Neuronal stem cell (in vitro differentiated cells): Measurements from ENCODE around the gene MYCN.
A peak's percentile ranks its signal among the peaks of the same experiment; 100 is the strongest.

Source experiments
- DNase-seq: peaks from one replicate; pipeline ENCODE4 v3.0.0-alpha.2; 2013; ENCODE audit warnings: low spot score
- H2AFZ ChIP-seq: one replicate; pipeline ENCODE4 v1.6.1; 2013; ENCODE audit warnings: mild to moderate bottlenecking, low read length, inconsistent platforms
- H2AK5ac ChIP-seq: 2 replicates; pipeline ENCODE4 v1.6.1; 2013; ENCODE audit warnings: low read depth, mild to moderate bottlenecking, inconsistent platforms, low read length, moderate library complexity, mixed read lengths
- H2BK120ac ChIP-seq: 2 replicates; pipeline ENCODE4 v1.6.1; 2013; ENCODE audit warnings: low read depth, mild to moderate bottlenecking, inconsistent platforms, low read length, moderate library complexity, mixed read lengths
- H2BK12ac ChIP-seq: one replicate; pipeline ENCODE4 v1.6.1; 2013; ENCODE audit warnings: low read length, inconsistent platforms
- H2BK15ac ChIP-seq: 2 replicates; pipeline ENCODE4 v1.6.1; 2013; ENCODE audit warnings: mild to moderate bottlenecking, low read length, inconsistent platforms, mixed read lengths
- H2BK5ac ChIP-seq: one replicate; pipeline ENCODE4 v1.6.1; 2013; ENCODE audit warnings: inconsistent platforms, mild to moderate bottlenecking, low read length, moderate library complexity
- H3K14ac ChIP-seq: one replicate; pipeline ENCODE4 v1.6.1; 2013; ENCODE audit warnings: low read length, inconsistent platforms
- H3K18ac ChIP-seq: 2 replicates; pipeline ENCODE4 v1.6.1; 2013; ENCODE audit warnings: low read length, inconsistent platforms
- H3K23ac ChIP-seq: 2 replicates; pipeline ENCODE4 v1.6.1; 2013; ENCODE audit warnings: low read depth, mild to moderate bottlenecking, mixed read lengths, low read length, inconsistent platforms; ENCODE audit not compliant: poor library complexity
- H3K27ac ChIP-seq: replicated peaks from 3 replicates; pipeline ENCODE4 v1.5.1; 2013; ENCODE audit warnings: low read length, inconsistent platforms
- H3K27me3 ChIP-seq, 3 experiments: 2 replicates each; pipeline ENCODE4 v1.6.1; 2013; ENCODE audit warnings: low read length in 3 of 3, mild to moderate bottlenecking in 2 of 3, inconsistent platforms in 1 of 3, low read depth in 1 of 3, mixed read lengths in 1 of 3, moderate library complexity in 1 of 3; ENCODE audit not compliant: control insufficient read depth in 3 of 3, insufficient read depth in 3 of 3
- H3K36me3 ChIP-seq, 2 donors: replicated peaks in 1 of 2; 2 replicates each; pipeline ENCODE4 v1.6.1; 2013; ENCODE audit warnings: low read length in 2 of 2; ENCODE audit not compliant: control insufficient read depth in 2 of 2, insufficient read depth in 2 of 2
- H3K4ac ChIP-seq: 2 replicates; pipeline ENCODE4 v1.6.1; 2013; ENCODE audit warnings: inconsistent platforms, mild to moderate bottlenecking, low read length, moderate library complexity
- H3K4me1 ChIP-seq, 2 donors: 1 replicate in 1 of 2; 2 replicates in 1 of 2; pipeline ENCODE4 v1.6.1; 2013; ENCODE audit warnings: low read length in 2 of 2, low read depth in 1 of 2; ENCODE audit not compliant: control insufficient read depth in 2 of 2, insufficient read depth in 1 of 2
- H3K4me2 ChIP-seq: one replicate; pipeline ENCODE4 v1.6.1; 2013; ENCODE audit warnings: mild to moderate bottlenecking, low read length, inconsistent platforms; ENCODE audit not compliant: insufficient read depth, poor library complexity, severe bottlenecking
- H3K4me3 ChIP-seq, 2 donors: 2 replicates each; pipeline ENCODE4 v1.5.1; 2013; ENCODE audit warnings: low read length in 2 of 2, mild to moderate bottlenecking in 2 of 2, inconsistent platforms in 1 of 2, moderate library complexity in 1 of 2
- H3K79me1 ChIP-seq: one replicate; pipeline ENCODE4 v1.6.1; 2013; ENCODE audit warnings: low read depth, mild to moderate bottlenecking, inconsistent platforms, low read length, moderate library complexity
- H3K9ac ChIP-seq: one replicate; pipeline ENCODE4 v1.6.1; 2013; ENCODE audit warnings: mild to moderate bottlenecking, low read depth, low read length, inconsistent platforms; ENCODE audit not compliant: poor library complexity
- H3K9me3 ChIP-seq, 2 donors: replicated peaks in 1 of 2; 2 replicates each; pipeline versions ENCODE3 to v1.6.1; 2013; ENCODE audit warnings: low read length in 2 of 2, mild to moderate bottlenecking in 2 of 2, inconsistent platforms in 1 of 2, low read depth in 1 of 2, mixed read lengths in 1 of 2, moderate library complexity in 1 of 2; ENCODE audit not compliant: control insufficient read depth in 2 of 2, insufficient read depth in 1 of 2
- H4K8ac ChIP-seq: one replicate; pipeline ENCODE4 v1.6.1; 2013; ENCODE audit warnings: low read depth, mild to moderate bottlenecking, inconsistent platforms, low read length, moderate library complexity
- H4K91ac ChIP-seq: one replicate; pipeline ENCODE4 v1.6.1; 2013; ENCODE audit warnings: low read length, low read depth, mild to moderate bottlenecking, inconsistent platforms; ENCODE audit not compliant: poor library complexity
- WGBS, 2 donors: extraction: QIAGEN DNeasy Blood & Tissue Kit; methylation state at CpG; one replicate each; pipeline ENCODE4 v1.1.7; 2013; ENCODE audit warnings: missing lambda C conversion rate in 2 of 2, mixed read lengths in 1 of 2; ENCODE audit not compliant: insufficient read length in 2 of 2, insufficient replicate concordance in 1 of 2; ENCODE audit errors: extremely low coverage in 2 of 2; 5-methylcytosine and 5-hydroxymethylcytosine counted together

MYCN gene

GRCh38 chr2:15971351-15971750, 31.0 kb downstream of the MYCN start:
- Histone ChIP-seq H2BK120ac (no peak overlapping the region), H3K79me1 (no peaks in the 10 kb centered on the region), H3K4me3 (no peak overlapping the region), H4K91ac (no peak overlapping the region), H3K27ac (no peak overlapping the region), H3K14ac (no peak overlapping the region), H3K4me2 (no peak overlapping the region), H3K27me3 (no peaks in the 10 kb centered on the region), H3K23ac (no peak overlapping the region), H2BK15ac (no peak overlapping the region), H3K18ac (peak overlapping the region; percentile 84), H3K36me3 (no peaks in the 10 kb centered on the region), H2BK12ac (no peak overlapping the region), H2AK5ac (peak overlapping the region; percentile 67), H2AFZ (peak overlapping the region; percentile 26), H3K9me3 (peaks cover 0 to 4% of the 10 kb centered on the region in 2 donors), H2BK5ac (no peak overlapping the region), H4K8ac (no peak overlapping the region), H3K9ac (no peak overlapping the region), H3K4me1 (peaks cover 5 to 28% of the 10 kb centered on the region in 2 donors), H3K4ac (no peak overlapping the region)
- DNase-seq: no peak
- no CpG with 5 or more reads among the region's 7 CpGs for WGBS, 2 donors

- Histone ChIP-seq H3K4me1 (peaks cover 7 to 28% of the 10 kb centered on the region in 2 donors), H4K91ac (no peak overlapping the region), H3K79me1 (no peaks in the 10 kb centered on the region), H3K27me3 (no peaks in the 10 kb centered on the region), H3K4me2 (no peak overlapping the region), H2BK5ac (no peak overlapping the region), H2AK5ac (peak overlapping the region; percentile 67), H4K8ac (no peak overlapping the region), H2BK120ac (no peak overlapping the region), H3K27ac (no peak overlapping the region), H2BK15ac (no peak overlapping the region), H3K18ac (no peak overlapping the region), H3K14ac (no peak overlapping the region), H2AFZ (no peak overlapping the region), H3K4ac (no peak overlapping the region), H2BK12ac (no peak overlapping the region), H3K36me3 (no peaks in the 10 kb centered on the region), H3K9ac (no peak overlapping the region), H3K23ac (no peak overlapping the region), H3K9me3 (peaks cover 0 to 4% of the 10 kb centered on the region in 2 donors), H3K4me3 (no peak overlapping the region)
- no CpG with 5 or more reads among the region's 7 CpGs for WGBS, 2 donors
- no peak for DNase-seq
These were observed 31.6 kb downstream of the MYCN start for GRCh38 chr2:15971831-15972522.

GRCh38 chr2:15973481-15974401, 33.4 kb downstream of the MYCN start:
- Histone ChIP-seq H2AFZ (peak overlapping the region; percentile 13), H3K9ac (no peak overlapping the region), H3K27ac (no peak overlapping the region), H4K91ac (no peak overlapping the region), H2BK5ac (no peak overlapping the region), H3K14ac (no peak overlapping the region), H3K18ac (no peak overlapping the region), H2BK15ac (no peak overlapping the region), H2BK120ac (no peak overlapping the region), H4K8ac (no peak overlapping the region), H3K4ac (no peak overlapping the region), H3K4me1 (peaks cover 5 to 19% of the 10 kb centered on the region in 2 donors), H3K9me3 (peaks cover 0 to 4% of the 10 kb centered on the region in 2 donors), H2AK5ac (no peak overlapping the region), H2BK12ac (no peak overlapping the region), H3K27me3 (no peaks in the 10 kb centered on the region), H3K4me2 (no peak overlapping the region), H3K79me1 (no peaks in the 10 kb centered on the region), H3K23ac (no peak overlapping the region), H3K36me3 (no peaks in the 10 kb centered on the region), H3K4me3 (no peak overlapping the region)
- no CpG with 5 or more reads among the region's 7 CpGs for WGBS, 2 donors
- DNase-seq: no peak
